GM18951 (cell line): ENCODE measurements around the gene MMP17.

Experiments
- POLR2A ChIP-seq: IDR thresholded peaks from 4 replicates; pipeline ENCODE4 v1.6.1; 2011; ENCODE audit warnings: mild to moderate bottlenecking; ENCODE audit not compliant: insufficient read length, insufficient read depth; ENCODE audit errors: extremely low read depth
- in situ Hi-C: fragments of 300-500 bp; cut with MboI; formaldehyde crosslinking; loops from one replicate; pipeline ENCODE4 v1.12.0; 2022; ENCODE audit warnings: low sequenced_read_pairs, mixed read lengths, inconsistent platforms; ENCODE audit not compliant: unreplicated experiment

Gene MMP17

DNA sequence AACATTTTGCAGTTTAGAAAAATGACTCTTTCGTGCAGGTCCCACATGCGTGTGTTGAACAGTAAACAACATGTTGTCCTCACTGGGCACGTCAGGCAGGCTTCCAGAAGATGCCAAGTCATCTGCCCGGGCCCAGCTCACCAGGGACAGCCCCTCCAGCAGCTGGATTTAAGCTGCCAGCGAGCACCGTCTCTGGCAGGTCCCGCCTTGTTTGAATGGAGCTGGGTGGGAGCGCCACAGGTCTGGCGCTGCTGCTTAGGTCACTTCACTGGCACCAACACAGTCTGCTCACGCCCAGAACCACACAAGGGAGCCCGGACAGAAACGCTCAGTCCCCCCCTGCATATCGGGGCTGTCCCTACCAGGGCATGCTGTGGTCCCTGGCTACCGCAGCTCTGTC is 33.1 kb upstream of the MMP17 start:
- in situ Hi-C loops: no loop called here
- TF ChIP-seq POLR2A: no peak

- no peak for TF ChIP-seq POLR2A
- in situ Hi-C loops: no loop called here
These were observed 32.3 kb upstream of the MMP17 start for GRCh38 chr12:131795690-131796410.

GRCh38 chr12:131796411-131796736 is 31.8 kb upstream of the MMP17 start:
- TF ChIP-seq POLR2A: no peak
- in situ Hi-C loops: no loop called here

- in situ Hi-C loops: no loop called here
- no peak for TF ChIP-seq POLR2A
These were observed 31.2 kb upstream of the MMP17 start for GRCh38 chr12:131796754-131797587.

DNA sequence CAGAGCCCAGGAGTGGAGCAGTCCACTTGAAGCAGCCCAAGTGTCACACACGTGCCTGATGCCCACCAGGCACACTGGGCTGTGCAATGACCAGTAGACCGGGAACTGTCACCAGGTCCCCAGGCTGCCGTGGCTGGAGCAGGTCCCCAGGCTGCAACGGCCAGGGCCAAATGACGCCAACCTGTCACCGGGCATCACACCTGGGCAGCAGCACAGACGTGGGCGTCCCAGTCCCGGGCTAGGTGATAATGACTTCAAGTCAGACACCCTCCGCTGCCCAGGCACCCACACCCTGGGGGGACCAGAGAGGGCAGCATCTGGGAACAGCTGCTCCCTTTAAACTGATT is 30.6 kb upstream of the MMP17 start:
- TF ChIP-seq POLR2A: no peak
- in situ Hi-C loops: no loop called here

DNA sequence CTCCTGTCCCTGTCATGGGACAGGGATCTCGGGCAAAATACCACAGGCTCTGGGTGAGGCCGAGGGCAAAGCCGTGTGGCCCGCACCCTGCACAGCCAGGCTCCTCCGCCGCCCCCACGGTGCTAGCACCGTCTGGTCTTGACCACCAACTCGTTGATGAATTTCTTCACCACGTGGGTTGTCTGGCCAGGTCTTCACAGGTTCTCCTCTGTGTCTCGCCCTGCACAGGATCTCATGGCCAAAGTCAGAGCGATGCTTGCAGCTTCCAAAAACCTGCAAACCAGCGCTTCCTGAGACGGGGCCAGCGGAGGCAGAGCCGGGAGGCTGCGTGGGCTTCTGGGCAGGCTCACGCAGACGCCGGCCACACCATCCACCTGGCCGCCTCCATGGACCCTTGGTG is 29.0 kb upstream of the MMP17 start:
- in situ Hi-C loops: no loop called here
- no peak for TF ChIP-seq POLR2A

- in situ Hi-C loops: no loop called here
- TF ChIP-seq POLR2A: no peak
These were observed 28.2 kb upstream of the MMP17 start for GRCh38 chr12:131799828-131800593.

DNA sequence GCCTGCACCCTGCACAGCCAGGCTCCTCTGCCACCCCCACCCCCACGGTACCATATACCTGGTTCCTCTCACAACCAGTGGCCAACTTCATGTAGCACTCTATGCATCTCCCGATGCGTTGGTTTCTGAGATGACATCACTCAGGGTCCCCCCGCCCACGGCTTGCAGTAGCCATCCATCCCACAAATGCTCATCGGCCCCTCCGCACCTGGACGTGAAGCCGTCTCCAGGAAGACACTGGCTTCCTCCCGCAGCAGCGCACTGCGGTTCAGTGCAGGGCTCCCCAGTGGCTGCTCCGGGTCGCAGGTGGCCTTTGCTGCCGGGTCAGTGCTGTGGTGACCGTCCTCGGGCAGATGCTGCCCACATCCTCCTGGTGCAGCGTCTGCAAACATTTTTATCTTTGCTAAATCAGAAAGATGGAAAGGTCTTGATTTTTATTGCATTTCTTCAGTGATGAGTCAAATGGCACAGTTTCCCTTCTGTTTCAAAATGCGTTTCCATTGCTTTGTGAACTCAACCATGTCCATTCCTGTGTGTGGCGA is 27.5 kb upstream of the MMP17 start:
- in situ Hi-C loops: no loop called here
- TF ChIP-seq POLR2A: no peak

DNA sequence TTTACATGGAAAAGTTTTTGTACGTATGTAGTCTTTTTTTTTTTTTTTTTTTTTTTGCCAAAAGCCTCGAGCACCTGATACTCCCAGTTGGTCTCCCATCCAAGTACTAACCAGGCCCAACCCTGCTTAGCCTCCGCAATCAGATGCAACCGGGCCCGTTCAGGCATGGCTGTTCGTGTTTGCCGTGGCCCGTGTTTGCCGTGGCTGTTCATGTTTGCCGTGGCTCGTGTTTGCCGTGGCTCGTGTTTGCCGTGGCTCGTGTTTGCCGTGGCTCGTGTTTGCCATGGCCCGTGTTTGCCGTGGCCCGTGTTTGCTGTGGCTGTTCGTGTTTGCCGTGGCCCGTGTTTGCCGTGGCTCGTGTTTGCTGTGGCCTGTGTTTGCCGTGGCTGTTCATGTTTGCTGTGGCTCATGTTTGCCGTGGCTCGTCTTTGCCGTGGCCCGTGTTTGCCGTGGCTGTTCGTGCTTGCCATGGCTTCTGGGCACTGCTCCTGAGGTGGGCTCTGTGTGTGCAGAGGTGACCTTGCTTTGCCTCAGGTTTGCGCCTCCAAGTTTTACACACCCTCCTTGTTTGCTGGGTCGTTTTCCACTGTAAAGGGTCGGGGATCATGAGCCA is 26.8 kb upstream of the MMP17 start:
- no peak for TF ChIP-seq POLR2A
- in situ Hi-C loops: no loop called here

- in situ Hi-C loops: no loop called here
These were observed 24.2 kb upstream of the MMP17 start for GRCh38 chr12:131803961-131804521.

DNA sequence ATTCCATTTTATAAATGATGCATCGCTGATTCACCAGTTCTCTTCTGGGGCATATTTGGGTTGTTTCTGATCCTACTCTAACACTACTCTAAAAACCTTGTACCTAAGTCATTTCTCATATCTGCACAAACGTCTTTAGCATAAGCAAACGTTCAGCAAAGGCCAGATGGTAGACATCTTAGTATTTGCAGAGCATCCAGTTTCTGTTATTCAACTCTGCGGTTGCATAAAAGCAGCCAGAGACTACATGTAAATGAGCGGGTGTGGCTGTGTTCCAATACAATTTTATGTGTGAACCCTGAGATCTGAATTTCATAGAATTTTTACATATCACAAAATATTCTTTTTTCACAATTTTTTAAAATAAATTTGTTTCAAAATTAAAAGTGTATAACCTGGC is 22.8 kb upstream of the MMP17 start:
- TF ChIP-seq POLR2A: no peak
- in situ Hi-C loops: no loop called here

More at GRCh38 chr12:131803961-131804521, 24.2 kb upstream of the MMP17 start:
- TF ChIP-seq POLR2A: no peak

DNA sequence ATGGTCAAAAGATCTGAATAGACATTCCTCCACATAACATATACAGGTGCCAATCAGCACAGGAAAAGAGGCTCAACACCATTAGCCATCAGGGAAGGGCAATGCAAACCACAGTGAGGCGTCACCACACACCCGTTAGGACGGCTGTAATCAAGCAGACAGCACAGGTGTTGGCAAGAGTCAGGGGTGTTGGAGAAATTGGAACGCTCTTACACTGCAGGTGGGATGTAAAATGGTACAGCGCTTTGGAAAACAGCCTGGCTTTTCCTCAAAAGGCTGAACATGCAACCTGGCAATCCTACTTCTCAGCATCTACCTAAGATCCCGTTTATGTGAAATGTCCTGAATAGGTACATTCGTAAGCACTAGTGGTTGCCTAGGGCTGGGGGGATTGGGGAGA is 21.5 kb upstream of the MMP17 start:
- no peak for TF ChIP-seq POLR2A
- in situ Hi-C loops: no loop called here
